GM19438 (cell line): Measurements from ENCODE around the gene TXNDC5.

Source experiments
- ATAC-seq: cut with Tn5 transposase; IDR thresholded peaks from one replicate; pipeline ENCODE4 v1.9.1; 2021; ENCODE audit warnings: low read depth; ENCODE audit not compliant: unreplicated experiment

TXNDC5 gene

DNA sequence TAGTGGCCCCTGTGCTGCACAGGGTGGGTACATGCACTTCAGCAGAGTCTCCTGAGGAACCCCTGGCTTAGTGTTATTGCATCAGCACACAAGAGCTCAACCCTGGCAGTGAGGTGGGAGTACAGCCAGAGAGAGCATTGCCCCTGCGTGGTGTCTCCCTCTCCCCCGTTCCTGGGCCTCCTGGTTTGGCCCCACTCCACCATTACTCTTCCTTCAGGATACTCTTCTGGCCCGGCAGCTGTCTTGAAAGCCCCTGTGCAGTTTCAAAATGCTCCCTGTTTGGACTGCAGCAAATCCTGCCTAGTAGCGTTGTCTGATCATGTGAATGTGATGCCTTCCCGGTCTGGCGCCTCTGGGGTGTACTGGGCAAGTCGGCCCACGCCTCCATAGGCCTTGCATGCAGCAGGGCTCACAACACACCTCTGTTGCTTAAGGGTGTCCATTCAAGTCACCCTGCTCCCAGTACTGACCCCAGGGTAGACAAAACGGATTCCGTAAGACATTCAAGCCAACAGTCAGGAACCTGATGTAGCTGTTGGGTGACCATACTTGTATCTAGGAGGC lies 32.1 kb downstream of the TXNDC5 start:
- ATAC-seq, result no peak

DNA sequence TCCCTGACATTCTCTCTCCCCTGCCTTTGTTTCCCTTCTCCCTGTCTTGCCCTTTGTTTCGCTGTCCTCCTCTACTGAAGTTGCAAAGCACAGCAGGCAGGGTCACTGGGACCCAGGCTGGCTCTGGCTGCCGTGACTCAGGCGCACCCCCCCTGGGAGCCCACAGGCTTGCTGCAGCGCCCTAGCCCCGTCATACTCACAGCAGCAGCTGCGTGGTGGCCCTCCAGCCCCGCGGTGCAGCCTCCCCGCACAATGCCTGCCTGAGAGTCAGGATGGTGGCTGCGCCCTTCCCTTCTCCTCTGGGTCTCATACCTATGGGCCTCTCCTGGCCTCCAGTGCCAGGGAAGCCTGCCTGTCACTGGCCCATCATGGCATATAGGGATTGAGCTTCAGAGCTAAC lies 41.7 kb downstream of the TXNDC5 start:
- no peak for ATAC-seq

DNA sequence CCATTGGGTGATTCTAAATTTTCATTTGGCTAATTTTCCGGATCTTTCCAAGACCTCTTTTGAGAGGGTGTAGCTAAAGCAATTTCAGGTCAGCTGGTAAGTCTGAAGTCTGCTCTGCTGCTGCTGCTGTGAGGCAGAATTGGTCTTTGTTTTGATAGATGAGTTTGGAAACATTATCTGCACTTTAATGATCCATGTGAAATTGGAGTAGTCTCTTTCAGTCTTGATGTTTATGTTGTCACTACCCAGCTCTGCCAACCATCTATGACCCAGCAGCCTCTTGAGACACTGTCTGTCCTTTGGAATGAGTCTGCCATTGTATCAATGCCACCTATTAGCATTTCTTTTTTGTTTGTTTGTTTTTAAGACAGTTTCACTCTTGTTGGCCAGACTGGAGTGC lies 44.1 kb downstream of the TXNDC5 start:
- ATAC-seq, result no peak

DNA sequence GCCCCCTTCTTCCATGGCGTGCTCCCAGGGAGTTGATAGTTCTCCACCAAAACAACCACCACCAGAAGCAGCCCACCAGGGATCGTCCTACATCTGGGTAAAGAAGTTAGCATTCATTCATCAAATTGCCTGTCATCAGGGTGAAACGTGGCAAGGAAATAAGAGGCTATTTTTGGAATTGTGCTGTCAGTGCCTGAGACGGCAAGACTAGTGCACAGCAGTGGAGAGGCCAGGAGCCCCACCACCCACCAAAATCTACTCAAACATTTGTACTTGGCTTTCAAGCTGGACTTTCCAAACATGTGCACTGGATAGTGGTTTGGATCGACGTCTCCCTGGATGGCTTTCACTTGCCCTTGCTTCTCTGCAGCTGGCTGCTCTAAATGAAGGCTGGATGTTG lies 44.8 kb downstream of the TXNDC5 start:
- no peak for ATAC-seq

DNA sequence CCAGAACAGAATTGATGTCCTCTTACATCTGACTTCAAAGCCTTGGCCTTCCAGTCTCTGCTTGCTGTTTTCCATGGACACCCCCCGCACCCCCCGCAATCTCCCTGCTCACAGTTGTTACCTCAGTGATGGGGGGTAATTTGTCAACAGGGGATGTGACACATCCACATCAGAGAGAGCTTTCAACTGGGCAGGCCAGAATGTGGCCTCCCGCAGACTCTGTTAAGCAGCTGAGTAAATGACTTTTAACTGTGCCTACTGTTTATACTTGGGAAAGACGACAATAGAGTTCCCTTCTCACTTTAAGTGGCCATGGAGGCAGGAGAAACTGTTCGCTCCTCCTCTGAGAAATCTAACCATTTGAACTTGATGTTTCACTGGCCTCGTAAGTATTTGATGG lies 51.0 kb downstream of the TXNDC5 start:
- ATAC-seq, result no peak

DNA sequence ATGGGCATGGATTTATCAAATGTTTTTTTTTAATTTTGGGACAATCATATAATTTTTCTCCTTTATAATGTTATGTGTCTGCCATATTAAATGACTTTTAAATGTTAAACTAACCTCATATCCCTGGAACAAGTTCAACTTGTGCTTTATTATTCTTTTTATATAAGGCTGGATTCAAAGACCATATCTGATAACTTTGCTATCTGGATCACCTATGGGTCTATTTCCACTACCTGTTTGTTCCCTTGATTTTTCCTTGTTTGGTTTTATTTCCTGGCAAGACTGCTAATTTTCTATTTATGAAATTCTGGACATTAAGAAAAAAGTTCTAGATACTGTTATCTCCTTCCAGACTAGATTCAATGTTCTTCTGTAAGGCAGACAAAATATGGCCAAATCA lies 58.8 kb downstream of the TXNDC5 start:
- no peak for ATAC-seq

DNA sequence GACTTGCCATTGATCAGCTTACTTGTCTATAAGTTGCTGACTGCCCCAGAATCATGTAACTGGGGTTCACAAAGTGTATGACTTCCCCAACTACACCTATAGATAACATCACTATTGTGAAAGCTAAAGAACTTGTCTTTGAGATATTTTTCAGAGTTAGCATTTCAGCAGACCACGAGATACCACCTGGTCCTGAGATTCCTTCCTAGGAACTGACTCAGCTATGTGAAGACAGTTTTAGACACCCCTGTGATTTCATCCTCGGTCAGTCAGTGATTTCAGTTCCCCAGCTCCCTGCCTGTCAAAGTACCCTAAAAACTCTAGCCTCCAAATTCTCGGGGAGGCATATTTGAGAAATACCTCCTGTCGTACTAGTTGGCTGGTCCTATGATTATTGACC lies 62.4 kb downstream of the TXNDC5 start:
- no peak for ATAC-seq

DNA sequence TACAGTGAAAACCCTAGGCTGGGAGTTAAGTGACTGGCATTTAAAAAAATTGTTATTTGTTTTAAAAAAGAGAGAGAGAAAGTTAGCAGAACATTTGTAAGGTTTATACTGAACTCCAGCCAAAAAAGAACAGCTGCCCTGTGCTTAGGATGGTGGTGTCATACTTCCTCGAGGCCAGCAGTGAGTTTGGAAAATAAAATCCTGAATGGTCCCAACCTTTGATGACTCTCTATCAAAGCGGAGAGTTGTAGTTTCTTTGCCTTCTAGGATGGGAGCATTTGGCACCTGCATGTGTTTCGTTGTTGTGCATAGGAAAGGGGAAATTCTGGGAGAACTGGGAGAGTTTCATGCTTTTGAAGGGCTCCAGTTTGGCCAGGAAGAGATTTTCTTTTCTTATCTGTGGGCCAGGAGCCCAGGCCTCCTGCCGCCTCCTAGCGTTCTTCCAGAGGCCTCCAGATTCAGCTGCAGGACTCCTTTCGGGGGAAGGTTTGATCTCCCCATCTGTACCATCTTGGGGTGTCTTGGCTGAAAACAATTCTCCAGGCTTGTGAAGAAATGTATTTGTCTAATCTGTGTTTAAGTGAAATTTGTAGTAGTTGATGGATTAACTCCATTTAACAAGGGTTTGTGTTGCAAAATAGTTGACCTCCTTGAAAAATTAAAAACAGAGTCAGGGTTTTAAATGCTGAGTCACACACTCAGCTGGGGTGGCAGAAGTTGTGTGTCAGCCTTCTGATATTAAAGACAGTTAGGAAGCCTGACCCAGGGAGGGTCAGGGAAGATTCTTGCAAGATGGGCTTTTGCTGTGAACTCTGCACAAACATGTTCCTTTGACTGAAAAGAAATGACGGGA lies 63.4 kb downstream of the TXNDC5 start:
- ATAC-seq, result no peak

DNA sequence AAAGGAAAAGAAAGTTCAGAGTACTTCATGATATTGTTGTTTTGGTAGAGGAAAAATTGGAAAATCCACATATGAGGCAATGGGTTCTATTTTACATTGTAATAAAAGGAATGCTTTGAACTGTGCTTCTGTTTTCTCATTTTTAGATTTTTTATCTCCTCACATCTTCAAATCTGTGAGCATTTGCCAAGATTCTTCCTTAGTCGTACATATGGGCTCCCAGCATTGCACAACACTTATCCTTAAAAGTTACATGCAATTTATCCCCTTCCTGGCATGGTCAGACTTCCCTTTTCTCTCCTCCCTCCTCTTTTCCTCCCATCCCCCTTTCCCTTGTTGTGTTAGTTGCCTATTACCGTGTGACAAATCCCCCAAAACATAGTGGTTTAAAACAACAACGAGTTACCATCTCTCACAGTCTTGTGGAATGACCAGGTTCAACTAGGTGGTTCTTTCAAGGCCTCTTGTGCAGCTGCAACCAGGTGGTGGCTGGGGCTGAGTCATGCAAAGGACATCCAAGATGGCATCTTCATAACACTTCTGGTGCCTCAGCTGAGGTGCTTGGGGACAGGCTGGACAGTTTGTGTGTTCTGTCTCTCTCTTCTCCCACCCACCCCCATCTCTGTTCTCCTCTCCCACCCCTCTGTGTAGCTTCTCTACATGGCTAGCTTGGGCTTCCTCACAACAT lies 68.7 kb downstream of the TXNDC5 start:
- no peak for ATAC-seq

DNA sequence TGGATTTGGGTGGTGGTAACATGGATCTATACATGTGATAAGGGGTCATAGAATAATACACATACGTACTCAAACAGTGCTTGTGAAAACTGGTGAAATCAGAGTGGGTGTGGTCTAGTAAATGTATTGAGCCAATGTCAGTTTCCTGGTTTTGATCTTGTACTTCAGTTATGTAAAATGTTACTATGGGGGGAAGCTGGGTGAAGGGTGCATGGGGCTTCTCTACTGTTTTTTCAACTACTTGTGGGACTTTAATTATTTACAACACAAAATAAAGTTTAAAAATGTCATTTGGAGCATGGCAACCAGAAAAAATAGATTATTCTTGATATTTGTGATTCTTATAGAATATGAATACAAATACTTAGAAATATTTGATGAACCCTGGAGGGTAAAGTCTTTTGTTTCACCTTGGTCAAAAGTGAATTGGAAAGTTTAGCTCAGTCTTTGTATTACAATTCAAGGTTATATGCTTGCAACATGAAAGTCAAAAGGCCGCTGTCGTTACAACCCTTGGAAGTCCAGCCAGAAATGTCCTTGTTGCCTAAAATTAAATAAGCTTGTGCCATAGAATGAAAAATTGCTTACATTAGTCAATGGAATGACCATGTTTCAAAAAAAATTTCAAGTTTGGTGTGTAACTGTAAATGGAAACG lies 74.1 kb downstream of the TXNDC5 start:
- ATAC-seq, result no peak

DNA sequence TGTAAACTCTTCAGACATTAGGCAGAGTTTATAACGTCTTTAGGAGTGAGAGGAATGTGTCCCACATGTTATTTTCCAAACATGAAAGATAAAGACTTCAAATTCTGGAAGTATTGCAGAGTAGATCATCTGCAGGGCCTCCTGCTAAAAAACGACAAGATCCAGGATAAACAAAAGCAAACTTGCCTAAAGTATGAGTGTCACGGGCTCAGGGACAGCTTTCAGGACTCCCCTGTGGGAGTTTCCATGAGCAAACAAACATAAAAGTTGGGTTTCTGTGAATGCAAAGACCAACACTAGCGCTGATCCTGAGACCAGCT lies 76.9 kb downstream of the TXNDC5 start:
- ATAC-seq, result no peak

DNA sequence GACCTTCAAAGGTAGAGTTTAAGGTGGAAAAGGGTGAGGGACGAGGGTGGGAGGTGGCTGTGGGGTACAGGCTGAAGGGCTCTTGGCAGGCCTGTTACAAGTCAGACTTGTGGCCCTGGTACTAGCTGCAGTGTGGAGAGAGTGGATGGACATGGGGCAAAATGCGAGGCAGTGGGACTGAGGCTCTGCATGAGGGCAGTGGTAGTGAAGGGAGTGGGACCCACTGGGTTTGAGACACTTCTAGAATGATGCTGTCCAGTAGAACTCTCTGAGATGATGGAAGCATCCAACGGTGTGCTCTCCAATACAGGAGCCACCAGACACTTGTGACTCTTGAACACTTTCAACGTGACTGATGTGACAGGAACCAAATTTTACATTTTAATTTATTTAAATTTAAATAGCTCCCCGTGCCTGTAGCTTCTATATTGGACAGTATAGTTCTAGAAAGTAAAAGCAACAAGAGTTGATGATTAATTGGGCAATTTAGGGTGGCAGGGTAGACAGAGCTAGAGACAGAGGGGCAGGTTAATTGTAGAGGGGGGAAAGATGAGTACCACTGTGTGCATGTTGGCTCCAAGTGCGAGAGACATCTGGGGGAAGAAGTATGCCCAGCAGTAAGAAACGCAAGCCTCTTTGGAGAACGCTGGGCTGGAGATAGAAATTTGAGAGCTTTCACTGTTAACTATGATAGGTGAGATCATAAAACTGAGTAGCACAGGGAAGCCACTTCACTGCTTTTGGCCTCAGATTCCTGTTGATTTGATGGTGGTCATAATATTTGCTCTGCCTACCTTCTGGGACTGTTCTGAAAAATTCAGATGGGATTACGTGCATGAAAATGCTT lies 77.5 kb downstream of the TXNDC5 start:
- no peak for ATAC-seq
